Fibroblast of peridontal ligament (primary cell): ENCODE measurements around the gene RPS6KA5.
A peak's percentile ranks its signal among the peaks of the same experiment; 100 is the strongest.
"Not testable (repeated sequence)": the region's sequence is repeated elsewhere in the genome, so short reads cannot be mapped to it uniquely, and the experiment has no call there.

Experiments used
- DNase-seq: peaks from one replicate; pipeline ENCODE4 v3.0.0-alpha.2; 2010; ENCODE audit errors: extremely low read depth

Gene RPS6KA5

DNA sequence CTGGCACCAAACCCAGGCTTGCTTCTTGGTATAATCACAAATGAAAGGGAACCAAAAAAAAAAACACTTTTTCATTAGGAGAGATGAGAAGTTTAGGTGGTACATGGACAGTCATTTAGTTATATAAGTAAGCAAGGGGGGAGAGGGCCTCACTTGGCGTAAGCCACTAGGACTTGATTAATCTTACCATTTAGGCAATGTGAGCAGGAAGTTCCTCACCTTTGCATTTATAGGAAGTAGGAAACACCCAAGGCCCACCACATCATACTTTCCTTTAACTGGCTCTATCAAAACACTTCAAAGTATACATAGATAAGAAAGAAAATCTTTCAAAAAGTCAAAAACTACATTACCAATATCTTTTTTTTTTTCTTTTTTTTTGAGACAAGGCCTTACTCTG lies 6.7 kb upstream of the RPS6KA5 start:
- no peak for DNase-seq

DNA sequence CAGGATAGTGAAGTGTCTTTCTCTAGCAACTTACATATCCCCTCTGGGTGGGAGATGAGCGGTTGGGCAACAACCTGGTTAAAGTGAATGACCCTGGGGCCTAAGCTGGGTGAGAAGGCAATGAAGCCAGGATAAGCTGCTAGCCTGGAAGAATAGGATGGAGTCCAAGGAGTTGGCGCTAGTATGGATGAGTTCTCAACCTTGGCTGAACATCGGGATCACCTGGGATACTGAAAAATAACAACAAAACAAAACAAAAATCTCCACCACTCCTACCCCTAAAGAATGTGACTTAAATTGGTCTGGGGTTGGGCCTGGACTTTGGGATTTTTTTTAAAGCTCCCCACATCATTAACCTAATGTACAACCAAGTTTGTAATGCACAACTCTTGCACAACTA lies 4.8 kb upstream of the RPS6KA5 start:
- no peak for DNase-seq

DNA sequence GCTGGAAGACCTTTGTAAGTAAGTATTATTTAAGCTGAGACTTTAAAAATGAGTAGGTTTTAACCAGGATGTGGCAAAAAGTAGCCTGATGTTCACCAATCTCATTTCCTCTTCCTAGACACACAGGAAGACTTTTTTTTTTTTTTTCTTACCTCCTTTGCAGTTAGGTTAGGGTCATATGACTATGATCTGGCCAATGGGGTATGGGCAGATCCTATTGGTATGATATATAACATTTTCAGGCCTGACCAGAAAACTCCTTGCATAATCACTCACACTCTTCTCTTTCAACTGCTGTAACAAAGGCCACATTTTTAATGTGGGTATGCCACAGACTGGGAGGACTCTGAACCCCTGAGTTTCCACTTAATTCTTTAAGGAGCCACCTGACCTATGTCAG lies 2.7 kb upstream of the RPS6KA5 start:
- no peak for DNase-seq

DNA sequence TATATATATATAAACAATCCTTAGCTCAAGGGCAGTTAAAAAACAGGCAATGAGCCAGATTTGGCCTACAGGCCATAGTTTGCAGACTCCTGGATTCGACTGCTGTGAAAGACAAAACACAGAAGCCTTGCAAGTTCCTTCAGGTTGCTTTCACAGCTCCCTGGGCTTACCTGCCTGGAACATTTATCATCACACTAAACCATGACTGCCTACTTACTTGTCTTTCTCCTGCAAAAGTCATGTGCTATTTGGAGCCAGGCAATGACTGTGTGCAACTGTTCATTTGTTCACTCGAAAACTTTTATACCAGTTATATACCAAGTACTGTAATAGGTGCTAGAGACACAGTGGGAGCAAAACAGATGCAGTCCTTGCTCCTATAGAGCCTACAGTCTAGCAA lies 2.2 kb upstream of the RPS6KA5 start:
- no peak for DNase-seq

DNA sequence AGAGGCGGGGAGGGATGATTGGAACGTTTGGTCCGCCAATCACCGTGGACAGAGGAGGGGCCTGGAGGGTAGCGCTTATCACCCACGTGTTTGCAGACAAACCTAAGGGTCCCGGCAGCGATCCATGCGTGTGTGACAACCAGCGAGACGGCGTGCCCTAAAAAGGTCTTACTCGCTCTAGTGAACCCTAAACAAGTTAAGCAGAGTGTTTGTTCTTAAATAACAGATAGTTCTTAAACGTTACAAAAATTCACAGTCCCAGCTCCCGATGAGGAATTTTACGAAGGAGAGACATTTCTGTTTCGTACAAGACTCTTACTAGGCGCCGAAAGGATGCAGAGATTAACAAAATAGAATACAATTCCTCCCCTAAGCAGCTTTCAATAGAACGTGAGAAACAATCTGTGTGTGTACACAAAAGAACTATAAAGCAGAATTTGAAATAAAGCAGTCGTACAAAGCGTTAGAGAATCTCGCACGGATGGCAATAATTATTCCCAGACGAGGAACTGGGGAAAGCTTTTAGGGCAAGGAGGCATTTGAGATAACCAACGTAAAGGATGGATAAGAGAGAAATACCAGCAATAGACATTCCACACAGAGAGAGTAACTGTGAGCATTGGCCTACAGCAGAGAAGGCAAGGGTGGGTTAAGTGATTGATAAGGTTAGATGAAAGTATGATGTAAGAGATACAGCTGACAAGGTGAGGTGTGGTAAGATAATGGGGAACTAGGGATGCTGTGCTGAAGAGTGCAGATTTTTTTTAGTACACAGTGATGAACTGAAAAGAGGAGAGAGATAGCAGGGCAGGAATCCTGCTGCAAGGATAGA lies 831 bp upstream of the RPS6KA5 start:
- no peak for DNase-seq

DNA sequence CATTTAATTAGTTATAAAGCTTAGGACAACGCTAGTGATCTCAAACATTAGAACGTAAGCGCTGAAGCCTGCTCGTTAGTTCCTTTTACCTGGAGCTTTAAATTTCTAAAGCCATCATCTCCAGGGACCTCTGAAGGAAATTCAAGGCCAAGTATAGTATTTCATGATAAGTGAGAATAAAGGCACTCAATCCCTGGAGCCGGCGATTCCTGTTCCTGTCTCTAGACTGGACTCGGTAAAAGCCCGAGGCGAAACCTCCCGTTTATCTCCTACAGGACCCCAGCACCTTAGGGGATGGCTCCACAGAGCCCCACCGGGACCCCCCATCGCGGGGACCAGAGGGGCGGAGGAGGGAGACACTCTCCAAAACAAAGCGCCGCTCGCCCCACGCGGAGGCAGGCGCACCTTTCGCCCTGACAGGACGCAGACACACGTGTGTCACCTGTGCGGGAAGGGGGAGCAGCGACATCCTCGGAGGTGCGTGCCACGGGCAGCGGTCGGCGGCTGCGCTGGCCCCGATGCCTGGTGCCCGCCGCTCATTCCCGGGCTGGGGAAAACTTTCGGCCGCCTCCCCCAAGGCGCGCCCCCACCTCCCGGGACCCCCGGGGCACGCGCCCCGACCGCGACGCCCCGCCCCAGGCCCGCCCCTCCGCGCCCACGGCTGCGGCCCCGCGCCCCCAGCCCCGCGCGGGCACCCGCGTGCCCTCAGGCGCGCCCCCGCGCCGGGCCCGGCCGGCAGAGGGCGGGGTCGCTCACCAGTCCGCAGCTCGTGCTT lies 678 bp downstream of the RPS6KA5 start:
- no peak for DNase-seq

DNA sequence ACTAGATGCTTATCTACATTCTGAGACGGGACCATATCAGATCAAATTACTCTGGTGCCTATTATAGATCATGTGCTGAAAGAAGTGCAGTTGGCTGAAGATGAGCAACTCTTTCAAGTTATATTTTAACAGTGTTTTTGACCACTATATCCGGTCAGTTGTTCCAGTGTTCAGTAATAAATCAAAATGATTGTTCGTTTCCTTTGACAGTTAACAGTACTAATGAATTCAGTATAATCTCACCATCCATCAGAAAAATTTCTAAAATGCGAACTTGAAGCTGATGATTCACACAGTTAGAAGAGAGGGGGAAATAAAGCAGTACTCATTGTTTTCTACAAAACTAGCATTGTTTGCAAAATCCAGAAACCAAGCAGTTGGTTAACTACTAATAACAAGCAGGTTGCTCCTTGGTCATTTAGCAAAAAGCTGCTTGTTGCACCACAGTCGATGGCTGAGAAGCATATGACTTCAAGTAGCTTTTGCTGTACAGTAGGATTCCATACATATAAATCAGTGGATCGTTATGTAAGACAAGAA lies 2.3 kb downstream of the RPS6KA5 start:
- no peak for DNase-seq

DNA sequence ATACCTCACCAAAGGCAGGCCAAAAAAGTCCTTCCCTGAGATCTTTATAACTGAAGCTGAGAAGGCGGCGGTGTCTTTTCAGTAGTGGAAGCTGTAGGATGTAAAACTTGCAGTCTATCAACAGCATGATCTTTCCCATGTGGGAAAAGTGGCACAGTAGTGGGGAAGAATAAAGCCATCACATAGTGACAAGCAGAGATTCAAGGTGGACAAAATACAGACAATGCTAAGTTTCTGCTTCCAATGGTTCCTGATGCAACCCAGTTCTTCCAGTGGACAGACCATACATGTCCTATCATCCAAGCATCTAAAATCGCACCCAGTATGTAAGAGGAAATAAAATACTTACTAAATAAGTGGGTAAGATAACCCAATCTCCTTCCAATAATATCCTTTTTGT lies 4.1 kb downstream of the RPS6KA5 start:
- DNase-seq: no peak

DNA sequence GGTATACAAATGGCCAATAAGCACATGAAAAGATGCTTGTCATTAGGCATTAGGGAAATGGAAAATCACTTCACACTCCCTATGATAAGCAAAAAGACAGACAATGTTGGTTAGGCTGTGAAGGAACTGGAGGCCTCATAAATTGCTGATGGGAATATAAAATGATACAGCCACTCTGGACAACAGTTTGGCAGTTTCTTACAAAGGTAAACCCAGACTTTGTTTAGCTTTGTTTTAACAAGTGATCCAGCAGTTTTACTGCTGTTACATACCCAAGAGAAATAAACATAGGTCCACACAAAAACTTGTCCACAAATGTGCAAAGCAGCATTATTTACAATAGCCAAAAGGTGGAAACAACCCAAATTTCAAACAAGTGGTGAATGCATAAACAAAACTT lies 5.4 kb downstream of the RPS6KA5 start:
- DNase-seq: no peak

DNA sequence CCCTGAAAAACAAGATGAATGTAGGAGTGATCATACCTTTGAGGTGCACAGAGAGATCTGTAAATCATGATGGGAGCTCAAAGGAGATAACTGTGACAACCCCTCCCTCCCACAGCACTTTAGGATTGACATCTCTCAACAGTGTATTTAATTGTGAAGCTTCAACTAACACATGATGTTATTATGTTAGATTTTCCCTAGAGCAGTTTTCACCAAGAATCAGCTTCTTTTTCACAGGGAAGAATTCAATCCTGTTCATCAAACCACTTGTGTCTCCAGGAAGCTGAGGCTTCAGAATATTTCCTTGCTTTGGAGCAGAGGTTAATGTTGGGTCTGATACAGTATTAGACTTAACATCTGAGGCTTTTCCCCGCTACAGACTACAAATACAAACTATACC lies 11.8 kb downstream of the RPS6KA5 start:
- no peak for DNase-seq

DNA sequence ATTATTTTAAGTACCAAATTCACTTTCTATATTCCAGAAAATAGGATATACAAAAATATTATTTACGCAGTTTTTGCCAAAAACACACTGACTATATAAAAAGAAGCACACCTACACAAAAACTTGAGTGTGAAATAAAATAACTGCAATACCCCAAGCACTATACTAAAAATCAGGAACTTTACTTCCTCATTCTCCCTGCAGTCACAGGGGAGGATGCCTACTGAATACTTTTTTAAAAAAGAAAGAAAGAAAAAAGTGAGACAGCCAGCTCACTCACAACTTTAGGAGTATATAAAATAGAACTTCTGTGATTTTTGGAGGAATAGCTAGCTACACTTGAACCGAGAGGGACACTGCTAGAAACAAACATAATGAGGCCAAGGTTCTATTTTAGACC lies 12.2 kb downstream of the RPS6KA5 start:
- no peak for DNase-seq

DNA sequence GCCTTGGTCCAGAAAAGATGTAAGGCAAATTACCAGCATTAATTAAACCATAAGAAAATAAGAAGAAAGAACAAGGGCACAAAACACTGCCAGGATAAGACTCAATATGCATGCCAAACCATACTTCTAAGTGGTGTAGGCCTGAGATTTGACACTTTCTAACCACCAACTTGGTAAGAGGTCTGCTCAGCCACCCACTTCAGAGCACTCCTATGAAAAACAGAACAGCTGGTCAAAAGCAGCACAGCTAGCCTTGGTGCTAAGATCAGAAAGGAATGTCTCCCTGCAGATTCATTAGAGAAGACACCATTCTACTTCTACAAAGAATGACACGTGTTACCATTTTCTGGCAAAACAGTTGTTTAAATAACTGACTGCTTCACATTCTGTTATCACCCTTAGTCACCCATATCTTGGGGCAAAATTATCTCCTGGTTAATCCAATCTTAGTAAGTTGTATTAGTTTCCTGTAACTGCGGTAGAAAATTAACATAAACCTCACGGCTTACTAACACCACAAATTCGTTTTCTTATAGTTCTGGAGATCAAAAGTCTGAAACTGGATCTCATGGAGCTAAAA lies 13.2 kb downstream of the RPS6KA5 start:
- no peak for DNase-seq

DNA sequence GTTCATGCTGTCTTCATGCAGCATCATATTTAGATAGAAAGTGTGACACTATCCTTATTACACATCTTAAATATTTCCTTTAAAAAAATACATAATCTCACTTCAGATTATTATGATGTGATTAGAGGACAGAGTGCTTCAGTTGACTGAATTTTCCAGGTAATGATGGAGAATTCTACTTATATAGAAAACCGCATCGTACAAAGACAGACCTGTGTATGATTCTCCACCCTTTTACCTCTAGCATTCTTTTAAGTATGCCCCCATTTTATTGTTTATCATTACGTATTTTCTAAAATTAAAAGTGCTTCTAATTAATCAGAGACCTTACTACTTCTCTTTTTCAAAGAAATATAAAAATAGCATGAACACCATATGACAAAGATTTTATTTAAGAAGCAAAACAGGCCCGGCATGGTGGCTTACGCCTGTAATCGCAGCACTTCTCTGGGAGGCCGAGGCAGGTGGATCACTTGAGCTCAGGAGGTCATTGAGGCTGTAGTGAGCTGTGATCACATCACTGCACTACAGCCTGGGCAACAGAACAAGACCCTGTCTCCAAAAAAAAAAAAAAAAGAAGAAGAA lies 13.9 kb downstream of the RPS6KA5 start:
- DNase-seq: no peak

DNA sequence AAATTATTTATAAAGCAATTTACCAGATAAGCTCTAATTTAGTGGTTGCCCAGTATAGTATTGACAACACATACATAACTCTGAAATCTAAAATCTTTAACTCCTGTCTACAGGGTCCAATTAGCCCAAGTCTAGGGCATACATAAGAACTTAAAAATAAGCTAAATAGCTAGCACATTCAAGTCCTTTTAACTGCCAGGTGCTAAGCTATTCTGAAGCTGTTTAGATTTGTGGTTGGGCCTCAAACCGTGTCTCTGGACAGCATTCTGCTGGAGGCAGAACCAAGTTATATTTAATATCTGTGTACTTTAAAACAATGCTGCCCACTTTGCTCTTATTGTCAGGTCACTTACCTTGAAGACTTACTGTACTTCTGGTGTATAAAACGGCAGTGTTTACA lies 19.0 kb downstream of the RPS6KA5 start:
- DNase-seq: no peak

DNA sequence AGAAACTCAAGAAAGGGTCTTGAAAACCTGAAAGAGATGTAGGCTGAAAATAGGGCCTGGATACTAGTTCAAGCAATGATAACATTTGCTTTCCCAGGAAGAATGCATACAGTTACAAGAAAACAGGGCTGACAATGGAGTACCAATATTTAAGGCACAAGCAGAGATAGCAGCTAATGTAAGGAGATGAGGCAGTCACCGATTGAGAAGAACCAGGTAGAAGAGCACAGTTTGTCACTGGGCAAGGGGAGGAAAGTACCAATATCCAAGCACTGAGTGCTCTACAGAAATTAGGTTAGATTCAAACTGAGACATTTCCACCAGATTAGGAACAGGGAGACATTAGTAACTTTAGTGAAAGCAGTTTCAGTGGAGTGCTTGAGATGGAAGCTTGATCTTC lies 19.9 kb downstream of the RPS6KA5 start:
- DNase-seq: no peak

DNA sequence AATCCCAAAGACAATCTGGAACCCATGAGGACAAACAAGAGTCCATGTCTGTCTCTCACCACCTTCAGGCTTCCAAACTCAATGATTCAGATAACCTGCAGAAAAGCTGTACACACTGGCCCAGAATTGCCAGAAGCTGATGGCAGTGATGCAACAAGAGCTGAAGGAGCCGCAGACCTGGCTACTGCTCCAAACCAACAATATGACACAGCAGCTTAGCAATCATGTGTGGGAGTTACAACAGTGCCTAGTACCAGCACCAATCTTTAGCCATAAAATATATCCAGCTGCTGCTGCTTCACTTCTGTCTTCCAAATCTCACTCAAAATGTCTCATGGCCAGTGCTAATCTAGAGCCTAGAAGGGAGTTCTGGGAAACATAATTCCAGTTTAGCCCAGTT lies 22.0 kb downstream of the RPS6KA5 start:
- peak; percentile 72 for DNase-seq

DNA sequence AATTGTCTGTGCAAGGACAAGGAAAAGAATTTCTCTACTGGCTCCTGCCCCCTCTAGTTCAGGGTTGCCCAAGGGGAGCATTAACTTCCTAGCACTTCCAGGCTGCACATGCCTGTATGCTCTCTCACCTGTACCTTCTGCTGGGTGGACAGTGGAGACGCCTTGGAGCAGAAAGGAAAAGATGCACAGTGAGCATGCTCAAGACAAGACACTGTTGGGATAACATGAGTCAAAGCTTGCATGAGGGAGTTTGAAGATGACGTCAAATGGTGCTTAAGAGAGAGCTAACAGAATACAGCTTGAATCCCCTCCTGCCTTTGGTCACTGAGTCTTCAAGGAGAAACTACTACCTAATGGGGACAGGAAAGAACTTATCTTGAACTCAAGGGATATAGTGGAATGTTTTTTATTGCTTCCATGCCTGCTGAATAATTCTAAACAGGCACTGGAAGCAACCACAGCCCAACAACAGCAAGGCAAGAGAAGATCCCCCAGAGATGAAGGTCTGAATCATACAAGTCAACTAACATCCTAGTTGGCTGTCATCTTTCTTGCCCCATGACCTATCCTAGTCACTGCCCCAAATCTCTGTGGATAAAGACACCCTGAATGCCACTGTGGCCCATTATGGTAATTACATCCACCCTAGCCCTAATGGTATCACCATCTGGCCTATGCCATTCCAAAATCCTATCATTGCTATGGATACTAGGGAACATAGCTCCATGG lies 23.5 kb downstream of the RPS6KA5 start:
- peak; percentile 15 for DNase-seq

DNA sequence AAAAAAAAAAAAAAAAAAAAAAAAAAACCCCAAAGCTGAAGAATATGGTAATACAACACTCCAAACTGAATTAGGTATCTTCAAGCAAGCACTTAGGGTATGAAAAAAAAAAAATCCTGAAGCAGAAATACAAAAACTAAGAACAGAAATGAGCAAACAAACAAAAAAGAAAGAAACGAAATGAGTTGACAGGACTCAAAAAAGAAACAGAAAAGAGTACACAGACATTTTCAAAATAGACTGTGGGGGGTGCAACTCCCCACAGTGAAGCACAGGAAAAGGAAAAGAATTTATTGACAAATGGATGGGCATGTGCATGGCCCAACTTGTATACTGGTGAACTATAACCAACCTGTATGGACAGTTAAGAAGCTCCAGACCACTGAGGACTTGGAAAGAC lies 24.6 kb downstream of the RPS6KA5 start:
- DNase-seq: no peak

DNA sequence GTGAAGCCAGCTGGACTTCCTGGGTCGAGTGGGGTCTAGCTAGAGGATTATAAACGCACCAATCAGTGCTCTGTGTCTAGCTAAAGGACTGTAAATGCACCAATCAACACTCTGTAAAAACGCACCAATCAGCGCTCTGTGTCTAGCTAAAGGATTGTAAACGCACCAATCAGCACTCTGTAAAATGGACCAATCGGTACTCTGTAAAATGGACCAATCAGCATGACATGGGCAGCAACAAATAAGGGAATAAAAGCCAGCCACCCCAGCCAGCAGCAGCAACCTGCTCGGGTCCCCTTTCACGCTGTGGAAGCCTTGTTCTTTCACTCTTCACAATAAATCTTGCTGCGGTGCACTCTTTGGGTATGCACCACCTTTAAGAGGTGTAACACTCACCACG lies 26.1 kb downstream of the RPS6KA5 start:
- DNase-seq: not testable (repeated sequence)

DNA sequence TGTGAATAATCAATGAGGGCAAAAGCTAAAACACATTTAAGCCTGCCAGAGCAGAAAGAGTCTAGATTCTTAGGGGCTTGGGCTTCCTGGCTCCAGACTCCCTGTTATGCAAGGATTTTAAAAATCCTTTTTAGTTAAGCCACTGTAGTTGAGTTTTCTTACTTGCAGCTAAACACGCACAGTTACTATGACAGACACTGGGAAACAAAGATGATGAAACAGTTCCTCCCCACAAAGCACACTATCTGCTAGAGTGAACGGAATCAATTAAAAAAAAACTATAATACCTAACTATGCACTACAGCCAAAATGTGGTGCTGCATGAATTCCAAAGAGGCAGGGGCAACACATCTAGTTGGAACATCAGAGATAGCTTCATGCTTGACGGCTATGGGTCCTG lies 28.2 kb downstream of the RPS6KA5 start:
- DNase-seq: no peak

DNA sequence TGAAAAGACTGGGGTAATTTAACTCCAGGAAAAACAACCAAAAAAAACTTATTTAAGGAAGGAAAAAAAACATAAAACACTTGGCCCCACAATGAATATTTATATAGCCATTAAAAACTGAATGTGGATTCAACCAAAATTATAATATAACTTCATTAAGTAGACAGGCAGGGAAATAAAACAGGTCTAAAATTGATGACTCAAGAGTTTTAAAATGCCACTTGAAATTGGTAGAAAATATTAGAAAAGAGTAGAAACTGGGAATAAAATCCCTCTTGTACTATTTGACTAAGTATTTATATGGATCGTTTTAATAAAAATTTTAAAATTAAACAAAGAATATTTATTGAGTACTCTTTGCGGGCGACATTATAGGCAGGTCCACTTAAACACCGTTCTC lies 28.8 kb downstream of the RPS6KA5 start:
- DNase-seq: no peak
